Activated T-helper 9 cell treated with anti-CD3 and anti-CD28 coated beads, Interleukin-2, amount 50 U/mL, for 16 hours (primary cell): ENCODE results near the gene SUGCT.
"Not testable (repeated sequence)": the region's sequence is repeated elsewhere in the genome, so short reads cannot be mapped to it uniquely, and the experiment has no call there.

Experiments used
- DNase-seq: peaks from one replicate; pipeline ENCODE4 v3.0.0-alpha.2; 2020; ENCODE audit warnings: low read depth

The SUGCT gene

GRCh38 chr7:40200791-40201190 is 66.0 kb downstream of the SUGCT start:
- DNase-seq: no peak

DNA sequence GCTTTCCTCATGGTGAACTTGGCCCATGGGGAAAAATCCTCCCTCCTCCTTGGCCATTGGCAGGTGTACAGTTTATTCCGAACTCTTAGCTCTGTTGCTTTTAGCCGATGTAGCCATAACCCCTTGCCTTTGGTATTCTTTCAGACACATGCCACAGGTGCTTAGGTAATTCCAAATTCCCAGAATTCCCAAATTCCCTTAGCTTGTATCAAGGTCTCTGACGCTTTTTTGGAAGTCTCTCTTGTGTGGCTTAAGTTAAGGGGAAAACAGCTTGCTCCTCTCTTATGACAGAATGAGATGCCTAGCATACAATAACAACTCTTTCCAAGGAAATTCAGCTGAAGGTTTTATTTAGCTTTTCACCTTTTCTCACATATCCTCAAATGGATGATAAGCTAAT is 68.0 kb downstream of the SUGCT start:
- DNase-seq: no peak

DNA sequence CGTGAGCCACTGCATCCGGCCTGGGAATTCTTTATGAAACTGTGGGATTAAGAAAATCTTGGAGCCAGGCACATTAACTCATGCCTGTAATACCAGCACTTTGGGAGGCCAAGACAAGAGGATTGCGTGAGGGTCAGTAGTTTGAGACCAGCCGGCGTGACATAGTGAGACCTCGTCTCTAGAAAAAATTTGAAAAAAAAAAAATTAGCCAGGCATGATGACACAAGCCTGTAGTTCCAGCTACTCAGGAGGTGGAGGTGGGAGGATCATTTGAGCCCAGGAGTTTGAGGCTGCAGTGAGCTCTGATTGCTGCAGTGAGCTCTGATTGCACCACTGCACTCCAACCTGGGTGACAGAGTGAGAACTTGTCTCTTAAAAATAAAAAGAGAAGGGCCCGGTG is 69.8 kb downstream of the SUGCT start:
- no peak for DNase-seq

DNA sequence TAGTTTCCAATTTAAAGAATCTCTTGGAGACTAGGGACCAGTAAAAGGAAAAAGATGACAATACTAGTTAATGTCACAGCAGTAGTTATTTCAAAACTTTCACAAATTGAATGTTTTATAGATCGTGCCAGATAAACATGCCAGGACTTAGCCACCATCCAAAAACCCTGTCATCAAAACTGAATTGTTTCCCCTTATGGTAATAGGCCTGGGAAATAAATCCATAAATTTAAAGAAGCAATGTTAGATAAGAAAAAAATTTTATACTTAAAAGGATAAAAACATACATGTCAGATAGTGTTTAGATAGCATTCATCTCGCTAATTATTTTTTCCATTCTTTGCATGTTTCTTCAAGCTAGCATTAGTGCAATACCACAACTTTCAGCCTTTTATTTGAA is 71.2 kb downstream of the SUGCT start:
- no peak for DNase-seq

- DNase-seq: no peak
These were observed 76.6 kb downstream of the SUGCT start for GRCh38 chr7:40211276-40212003.

- DNase-seq: no peak
These were observed 78.5 kb downstream of the SUGCT start for GRCh38 chr7:40213291-40213690.

DNA sequence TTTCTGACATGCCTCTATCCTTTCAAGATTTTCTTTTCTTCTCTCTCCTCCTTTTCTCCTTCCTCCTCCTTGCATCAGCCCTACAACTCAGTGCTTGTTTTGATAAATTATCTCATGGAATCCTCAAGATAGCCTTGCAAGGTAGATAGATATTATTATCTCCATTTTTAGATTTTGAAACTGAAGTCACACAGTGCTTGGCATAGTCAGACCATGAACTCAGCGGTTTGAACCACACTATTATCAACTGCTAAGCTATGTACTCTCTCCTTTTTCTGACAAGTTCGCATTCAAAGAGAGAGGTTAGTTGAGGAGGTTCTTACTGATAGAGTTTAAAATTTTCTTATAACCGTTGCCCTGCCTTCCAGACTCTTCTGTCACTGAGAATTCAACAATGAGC is 79.1 kb downstream of the SUGCT start:
- DNase-seq: no peak

DNA sequence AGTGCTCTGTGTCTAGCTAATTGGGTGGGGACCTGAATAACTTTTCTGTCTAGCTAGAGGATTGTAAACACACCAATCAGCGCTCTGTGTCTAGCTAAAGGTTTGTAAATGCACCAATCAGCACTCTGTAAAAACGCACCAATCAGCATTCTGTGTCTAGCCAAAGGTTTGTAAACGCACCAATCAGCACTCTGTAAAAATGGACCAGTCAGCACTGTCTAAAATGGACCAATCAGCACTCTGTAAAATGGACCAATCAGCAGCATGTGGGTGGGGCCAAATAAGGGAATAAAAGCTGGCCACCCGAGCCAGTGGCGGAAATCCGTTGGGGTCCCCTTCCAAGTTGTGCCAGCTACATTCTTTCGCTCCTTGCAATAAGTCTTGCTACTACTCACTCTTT is 83.8 kb downstream of the SUGCT start:
- not testable (repeated sequence) for DNase-seq

DNA sequence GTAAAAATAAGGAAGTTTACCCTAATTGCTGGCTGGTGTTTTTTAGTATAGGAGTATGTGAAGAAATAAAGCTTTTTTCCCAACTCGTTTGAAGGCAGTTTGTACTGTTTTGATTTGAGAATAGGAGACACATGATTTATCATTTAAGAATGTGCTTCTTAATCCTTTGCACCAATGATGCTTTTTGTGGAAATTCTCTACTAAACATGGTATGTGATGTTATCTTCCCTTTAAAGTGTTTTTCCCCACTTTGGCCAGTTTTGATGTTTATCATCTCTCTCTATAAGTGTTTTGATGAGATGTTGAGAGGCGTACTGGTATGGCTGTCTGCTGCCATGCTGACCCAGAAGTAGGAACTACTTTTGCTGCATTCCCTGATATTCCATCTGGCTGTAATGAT is 85.1 kb downstream of the SUGCT start:
- DNase-seq: no peak

DNA sequence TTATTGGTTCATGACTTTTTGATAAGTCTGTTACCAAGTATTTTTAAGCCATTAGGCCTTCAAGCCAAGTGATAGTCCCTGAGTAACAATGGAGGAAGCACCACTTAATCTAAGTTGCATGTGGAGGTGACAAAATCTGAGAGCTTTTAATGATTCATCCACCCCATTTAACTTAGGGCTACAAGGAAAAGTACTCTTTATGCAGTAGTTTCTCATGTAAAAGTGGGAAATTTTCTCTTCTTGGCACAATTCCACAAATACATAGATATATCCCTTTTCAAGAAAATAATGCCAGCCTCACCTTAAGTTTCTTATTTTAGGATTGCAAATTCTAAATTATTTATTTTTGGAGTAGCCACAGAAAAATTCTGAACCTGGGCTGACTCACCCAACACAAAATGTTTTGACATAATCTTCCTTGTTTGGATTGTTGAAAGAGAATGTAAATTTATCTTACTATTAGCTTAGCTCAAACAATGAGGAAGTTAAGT is 85.7 kb downstream of the SUGCT start:
- DNase-seq: no peak

DNA sequence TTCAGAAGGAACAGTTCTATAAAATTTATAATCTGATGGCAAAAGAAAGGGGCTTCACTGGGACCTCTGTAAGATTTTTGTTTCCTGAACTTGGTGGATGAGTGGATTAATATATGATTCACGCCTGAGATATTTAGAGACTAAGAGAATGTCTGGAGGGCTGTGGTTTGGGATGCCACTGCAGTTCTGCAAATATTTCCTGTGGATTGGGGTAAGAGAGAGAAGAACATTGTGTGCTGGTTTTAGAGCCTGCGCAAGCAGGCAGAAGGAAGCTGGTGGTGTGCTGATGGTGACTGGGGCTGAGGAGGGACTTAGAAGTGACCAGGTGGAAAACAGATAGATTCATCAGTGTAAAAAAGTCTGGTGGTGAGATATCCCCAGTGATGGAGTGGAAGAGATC is 87.0 kb downstream of the SUGCT start:
- no peak for DNase-seq

GRCh38 chr7:40223451-40224127 is 88.8 kb downstream of the SUGCT start:
- no peak for DNase-seq

- no peak for DNase-seq
These were observed 95.3 kb downstream of the SUGCT start for GRCh38 chr7:40230101-40230500.

- DNase-seq: no peak
These were observed 97.0 kb downstream of the SUGCT start for GRCh38 chr7:40231796-40232195.

DNA sequence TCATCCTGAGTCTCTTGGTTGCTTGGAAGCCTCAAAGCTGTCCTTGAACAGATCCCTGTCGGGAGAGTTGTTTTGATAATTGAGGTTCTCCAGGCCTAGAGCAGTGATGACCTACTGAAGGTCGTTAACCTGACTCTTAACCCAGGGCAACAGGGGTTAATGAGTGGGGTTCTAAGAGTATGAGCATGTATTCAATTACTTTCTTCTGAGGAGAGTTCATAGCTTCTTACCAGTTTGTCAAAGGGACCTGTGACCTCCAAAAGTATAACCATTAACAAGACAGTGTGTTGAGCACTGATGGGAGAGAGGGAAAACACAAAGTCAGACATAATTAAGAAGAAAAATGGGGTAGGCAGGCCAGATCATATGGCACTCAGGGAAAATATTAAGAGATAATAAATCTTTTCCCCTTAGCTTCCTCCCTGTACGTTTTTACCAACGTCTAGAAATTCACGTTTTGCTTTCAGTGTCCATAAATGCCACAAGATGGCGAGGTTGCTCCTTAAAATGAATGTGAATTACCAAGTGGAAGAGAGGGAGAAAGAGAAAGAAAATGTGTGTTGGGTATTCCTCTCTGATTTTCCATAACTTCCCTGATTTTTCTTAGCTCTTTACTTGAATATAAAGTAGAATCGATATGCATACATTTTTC is 97.6 kb downstream of the SUGCT start:
- DNase-seq: no peak

DNA sequence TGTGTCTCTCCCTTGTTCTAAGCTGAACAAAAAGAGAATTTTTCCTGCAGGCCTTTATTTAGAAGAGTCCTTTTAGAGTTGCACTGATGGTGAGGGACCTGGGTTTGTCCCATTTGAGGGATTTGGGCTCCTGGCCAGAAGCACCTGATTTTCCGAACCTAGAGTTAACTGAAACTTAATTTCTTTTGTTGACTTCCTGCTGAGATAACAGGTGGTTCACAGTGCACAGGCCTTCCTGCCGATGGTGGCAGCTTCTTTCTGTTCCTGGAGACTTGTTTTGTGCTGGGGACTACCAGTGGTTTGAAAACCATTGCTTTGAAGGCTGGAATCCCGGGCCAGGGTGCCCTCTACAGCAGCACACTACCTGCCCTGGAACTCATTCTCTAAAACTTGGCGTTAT is 99.2 kb downstream of the SUGCT start:
- DNase-seq: no peak

- no peak for DNase-seq
These were observed 99.9 kb downstream of the SUGCT start for GRCh38 chr7:40234666-40235065.

DNA sequence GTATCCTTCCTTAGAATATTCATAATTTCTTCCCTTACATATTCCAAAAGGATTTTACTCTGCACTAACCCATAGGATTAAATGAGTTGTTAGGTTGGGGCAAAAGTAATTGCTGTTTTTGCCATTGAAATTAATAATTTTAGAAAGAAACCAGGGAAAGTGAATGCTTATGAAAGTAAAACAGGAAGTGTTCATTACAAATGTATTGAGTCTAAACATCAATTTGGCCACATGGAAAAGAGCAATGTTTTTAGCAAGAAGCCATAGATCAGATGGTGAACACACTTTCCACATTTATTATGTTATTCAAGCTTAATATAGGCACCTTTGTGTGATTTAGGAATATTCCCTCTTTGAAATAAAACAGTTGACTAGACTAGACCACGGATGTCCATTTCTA is 102.9 kb downstream of the SUGCT start:
- no peak for DNase-seq

GRCh38 chr7:40239755-40240303 is 105.0 kb downstream of the SUGCT start:
- no peak for DNase-seq

DNA sequence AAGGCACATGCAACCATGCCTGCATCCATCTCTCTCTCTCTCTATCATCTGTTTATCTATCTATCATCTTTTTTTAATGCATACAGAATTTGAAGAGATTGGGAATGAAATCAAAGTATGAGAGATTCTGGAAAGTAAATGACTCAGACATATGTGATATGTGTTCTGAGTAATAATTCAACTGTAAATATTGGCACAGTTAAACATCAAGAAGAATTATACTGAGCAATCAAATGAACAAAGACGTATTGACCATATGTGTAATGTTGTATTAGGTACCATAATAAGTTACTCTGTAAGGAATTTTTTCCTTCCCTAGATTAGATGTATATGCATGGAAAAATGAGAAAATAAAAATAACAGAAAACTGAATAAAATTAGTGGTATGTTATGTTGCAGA is 108.3 kb downstream of the SUGCT start:
- DNase-seq: no peak

DNA sequence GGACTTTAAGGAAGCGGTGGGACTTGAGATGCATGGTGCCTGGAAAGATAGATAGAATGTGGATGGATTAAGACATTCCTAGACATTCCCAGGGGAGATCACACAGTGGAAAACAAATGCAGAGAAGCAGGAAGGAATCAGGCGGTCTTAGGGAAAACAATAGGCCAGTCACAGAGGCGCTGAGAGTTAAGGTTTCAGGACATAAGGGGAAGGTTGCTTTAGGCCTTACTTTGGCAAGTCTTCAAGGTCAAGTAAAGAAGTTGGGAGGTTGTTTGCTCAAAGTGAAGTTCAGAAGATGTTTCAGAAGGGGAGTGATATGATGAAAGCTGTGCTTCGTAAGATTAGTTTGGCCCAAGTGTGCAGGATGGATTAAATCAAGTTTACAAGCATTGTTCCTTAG is 109.4 kb downstream of the SUGCT start:
- DNase-seq: no peak

GRCh38 chr7:40248681-40249080 is 113.9 kb downstream of the SUGCT start:
- no peak for DNase-seq

- not testable (repeated sequence) for DNase-seq
These were observed 118.6 kb downstream of the SUGCT start for GRCh38 chr7:40253444-40253843.
